ENCODE data around the gene SYTL3. TPM values are rescaled to one million over a fixed set of nuclear protein-coding genes. Genes with fewer than 3 reads are reported as not detected.

SYTL3 gene
- total and polyA plus RNA-seq, 2 of the 8 experiments (the other 6 are each of a cell fraction or from before 2014, with no cell fraction given), result 0.27 to 0.99 TPM

DNA sequence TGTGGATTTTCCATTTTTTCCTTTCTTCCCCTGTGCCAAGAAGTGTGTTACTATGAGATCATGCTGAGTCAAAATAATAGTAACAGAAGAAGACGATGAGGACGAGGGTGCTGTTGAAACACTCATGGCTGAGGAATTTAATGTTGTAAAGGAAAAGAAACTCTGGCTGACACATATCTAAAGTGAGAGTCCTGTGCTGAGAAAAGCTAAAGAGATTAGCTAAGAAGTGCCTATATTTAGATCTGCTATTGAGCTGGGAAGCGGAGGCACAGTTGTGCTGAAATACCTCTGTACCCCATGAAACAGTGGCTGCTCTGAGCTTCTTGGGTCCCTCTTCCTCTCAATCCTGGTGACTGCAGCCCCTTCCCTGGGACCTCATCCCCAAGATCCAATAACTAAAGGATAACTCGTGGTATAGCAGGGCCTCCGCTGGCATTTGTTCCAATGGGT is 1.1 kb upstream of the SYTL3 start:
- Histone ChIP-seq H2AK5ac (ENCODE audit: low read depth, low read length) (no peak overlapping the region), H2BK15ac (ENCODE audit: low read length) (no peak overlapping the region), H3K27ac (ENCODE audit: low read depth, low read length) (no peak overlapping the region), H2AFZ (ENCODE audit: low read length) (no peak overlapping the region), H3K79me1 (ENCODE audit: low read depth, low read length) (no peaks in the 10 kb centered on the region), H2BK5ac (ENCODE audit: low read depth, low read length) (no peak overlapping the region), H3K9ac (replicated peaks in 1 of 4; ENCODE audit: extremely low read depth in 1 of 4, low read depth in 3 of 4, low read length in 3 of 4) (no peak overlapping the region), H3K4me1 (replicated peaks in 1 of 4; ENCODE audit: control insufficient read depth in 3 of 4, insufficient read depth in 4 of 4, low read length in 3 of 4) (peaks cover 0 to 4% (median 1%) of the 10 kb centered on the region in 4 experiments; a peak in 1 of 7 replicates), H4K8ac (ENCODE audit: extremely low read depth, insufficient read depth, low read length) (no peak overlapping the region), H4K20me1 (replicated peaks in 1 of 2; ENCODE audit: control insufficient read depth in 1 of 2, insufficient read depth in 2 of 2, low read length in 2 of 2) (no peaks in the 10 kb centered on the region), H2BK20ac (ENCODE audit: low read length) (no peak overlapping the region), H2BK120ac (replicated peaks; ENCODE audit: low read depth, low read length) (no peak overlapping the region), H3K36me3 (ENCODE audit: control insufficient read depth in 2 of 4, insufficient read depth in 4 of 4, low read length in 3 of 4) (no peaks in the 10 kb centered on the region), H3K9me3 (ENCODE audit: insufficient read depth in 2 of 2, low read depth in 1 of 2, low read length in 1 of 2) (no peaks in the 10 kb centered on the region), H2BK12ac (ENCODE audit: low read depth, low read length) (no peak overlapping the region), H3K4me2 (ENCODE audit: insufficient read depth in 1 of 2, low read depth in 2 of 2, low read length in 2 of 2) (no peak overlapping the region), H3K23ac (ENCODE audit: insufficient read length) (no peak overlapping the region), H3K4me3 (ENCODE audit: extremely low read depth in 1 of 4, insufficient read depth in 2 of 4, low read depth in 3 of 4, low read length in 4 of 4) (no peak overlapping the region), H3K4ac (replicated peaks; ENCODE audit: insufficient read length, low read depth, low read length) (no peak overlapping the region), H3K56ac (replicated peaks; ENCODE audit: insufficient read length, low read depth, low read length) (no peak overlapping the region), H3K23me2 (ENCODE audit: low read depth, low read length) (peaks cover 3% of the 10 kb centered on the region), H3K14ac (ENCODE audit: insufficient read length) (no peak overlapping the region), H4K5ac (ENCODE audit: insufficient read length, low read depth, low read length) (no peak overlapping the region), H3K27me3 (replicated peaks in 1 of 4; ENCODE audit: control insufficient read depth in 3 of 4, extremely low read depth in 1 of 4, insufficient read depth in 3 of 4, low read length in 3 of 4) (peaks cover 0 to 4% (median 0%) of the 10 kb centered on the region in 4 experiments; a peak in 2 of 7 replicates), H3K79me2 (ENCODE audit: control insufficient read depth in 1 of 2, insufficient read depth in 2 of 2, low read length in 2 of 2) (peaks cover 0 to 3% of the 10 kb centered on the region in 2 experiments; a peak in 2 of 4 replicates), H4K91ac (replicated peaks; ENCODE audit: insufficient read length, low read length) (no peak overlapping the region), H3K18ac (ENCODE audit: extremely low read depth, low read length) (no peak overlapping the region)
- TF ChIP-seq BCL11A (IDR thresholded peaks at IDR 0.05; ENCODE audit: low read depth in 2 of 2, low read length in 2 of 2) (no peak), POLR2AphosphoS5 (IDR thresholded peaks at IDR 0.05; ENCODE audit: low read depth, low read length) (no peak), RNF2 (IDR thresholded peaks at IDR 0.05; ENCODE audit: borderline replicate concordance, low read depth, low read length, missing control alignments, poor library complexity, severe bottlenecking) (no peak), CREB1 (IDR thresholded peaks at IDR 0.05) (no peak), TCF12 (IDR thresholded peaks at IDR 0.05; ENCODE audit: low read depth, low read length) (no peak), TAF7 (optimal IDR thresholded peaks at IDR 0.05; ENCODE audit: borderline replicate concordance, low read depth, low read length) (no peak), CBX8 (IDR thresholded peaks at IDR 0.05; ENCODE audit: borderline replicate concordance, low read depth, low read length) (no peak), CHD2 (IDR thresholded peaks at IDR 0.05; ENCODE audit: low read length) (no peak), POU5F1 (IDR thresholded peaks at IDR 0.05; ENCODE audit: low read depth, low read length) (no peak)
- TF ChIP-seq, protein P1, sequence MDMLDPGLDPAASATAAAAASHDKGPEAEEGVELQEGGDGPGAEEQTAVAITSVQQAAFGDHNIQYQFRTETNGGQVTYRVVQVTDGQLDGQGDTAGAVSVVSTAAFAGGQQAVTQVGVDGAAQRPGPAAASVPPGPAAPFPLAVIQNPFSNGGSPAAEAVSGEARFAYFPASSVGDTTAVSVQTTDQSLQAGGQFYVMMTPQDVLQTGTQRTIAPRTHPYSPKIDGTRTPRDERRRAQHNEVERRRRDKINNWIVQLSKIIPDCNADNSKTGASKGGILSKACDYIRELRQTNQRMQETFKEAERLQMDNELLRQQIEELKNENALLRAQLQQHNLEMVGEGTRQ (IDR thresholded peaks at IDR 0.05; ENCODE audit: low read length), result no peak
- DNase-seq (ENCODE audit: low read depth in 1 of 2, low spot score in 2 of 2), result no peak
- WGBS, 2 experiments (ENCODE audit: extremely low coverage in 1 of 2, insufficient coverage in 1 of 2, insufficient read length in 1 of 2, insufficient replicate concordance in 2 of 2, low coverage in 1 of 2, low lambda C conversion rate in 2 of 2, missing lambda C conversion rate in 1 of 2), result 93% methylated on average over 5 of the region's 5 CpGs; no CpG with 5 or more reads in 1 of the 2 experiments
- ChIA-PET CTCF (ENCODE audit: partially characterized antibody) (interaction anchor here (0.7 to 8.7 kb wide), 5 partner anchors 13 to 458 kb away, joined by 3 to 73 read pairs (median 4); no protein-coding TSS in a partner anchor), POLR2A (ENCODE audit: partially characterized antibody) (no interaction called here)
- no peak for FAIRE-seq
